Measurements from ENCODE around the gene MRPL54.

MRPL54 gene

GRCh38 chr19:3784607-3785450 lies 22.3 kb downstream of the MRPL54 start:
- DNase-seq (ENCODE audit: low read depth, low spot score) = no peak

DNA sequence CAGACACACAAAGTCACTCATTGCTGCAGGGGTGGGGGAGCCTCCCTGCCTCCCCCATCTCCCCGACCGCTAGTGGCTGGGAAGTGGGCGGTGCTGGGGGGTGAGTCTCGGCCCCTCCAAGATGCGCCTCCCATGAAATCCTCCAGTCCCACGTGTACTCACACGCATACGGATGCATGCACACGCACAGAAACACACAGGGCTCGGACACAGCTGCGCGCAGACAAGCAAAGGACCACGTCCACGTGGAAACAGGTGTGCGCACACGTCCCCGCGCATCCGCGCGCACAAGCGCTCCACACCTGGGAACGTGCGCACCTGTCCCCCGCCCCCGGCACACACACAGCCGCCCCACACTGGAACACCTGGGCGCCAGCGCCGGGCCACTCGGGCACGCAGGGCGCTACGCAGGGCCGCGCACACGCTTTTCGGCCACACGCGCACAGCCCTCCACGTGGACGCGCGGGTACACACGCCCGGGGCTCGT lies 23.0 kb downstream of the MRPL54 start:
- DNase-seq (ENCODE audit: low read depth, low spot score) = no peak

GRCh38 chr19:3785938-3786824 lies 23.7 kb downstream of the MRPL54 start, which contains the start of gene MATK:
Gene MATK (minus strand): TSS chr19:3786381. CDS start chr19:3785135, 1,246 bp downstream.
- DNase-seq (ENCODE audit: low read depth, low spot score) = no peak

DNA sequence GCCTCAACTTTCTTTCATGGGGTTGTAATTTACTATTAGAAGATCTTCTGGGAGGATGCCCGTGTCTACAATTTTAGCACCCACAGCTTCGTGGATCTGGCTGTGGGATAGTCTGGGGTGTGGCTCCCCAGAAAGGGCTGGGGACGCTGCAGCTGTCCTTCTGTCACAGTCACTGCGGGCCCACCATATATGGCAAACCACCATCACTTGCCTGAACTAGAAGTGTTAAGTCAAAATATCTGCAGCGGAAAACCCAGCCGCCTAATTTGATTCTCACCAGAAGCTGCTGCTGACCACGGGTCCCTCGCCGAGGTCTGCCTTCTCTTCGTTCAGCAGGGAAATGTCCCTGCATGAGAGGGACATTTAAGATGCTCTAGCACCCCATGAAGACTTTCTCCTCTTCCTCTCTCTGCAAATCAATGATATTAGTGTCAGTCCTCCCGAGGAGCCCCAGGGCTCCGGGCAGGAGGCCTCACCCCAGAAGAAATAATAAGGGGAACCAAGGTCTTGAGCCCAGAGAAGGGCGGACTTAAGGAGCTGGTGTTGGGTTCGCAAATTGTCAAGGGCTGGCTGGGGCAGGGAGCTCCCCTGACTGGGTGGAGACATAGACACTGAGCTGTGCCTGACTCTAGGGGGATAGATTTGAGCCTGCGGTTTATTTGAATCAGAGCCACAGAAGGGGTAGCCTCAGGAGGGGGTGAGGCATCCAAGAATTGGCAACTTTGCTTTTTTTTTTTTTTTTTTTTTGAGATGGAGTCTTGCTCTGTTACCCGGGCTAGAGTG lies 26.7 kb downstream of the MRPL54 start:
- no peak for DNase-seq (ENCODE audit: low read depth, low spot score)

DNA sequence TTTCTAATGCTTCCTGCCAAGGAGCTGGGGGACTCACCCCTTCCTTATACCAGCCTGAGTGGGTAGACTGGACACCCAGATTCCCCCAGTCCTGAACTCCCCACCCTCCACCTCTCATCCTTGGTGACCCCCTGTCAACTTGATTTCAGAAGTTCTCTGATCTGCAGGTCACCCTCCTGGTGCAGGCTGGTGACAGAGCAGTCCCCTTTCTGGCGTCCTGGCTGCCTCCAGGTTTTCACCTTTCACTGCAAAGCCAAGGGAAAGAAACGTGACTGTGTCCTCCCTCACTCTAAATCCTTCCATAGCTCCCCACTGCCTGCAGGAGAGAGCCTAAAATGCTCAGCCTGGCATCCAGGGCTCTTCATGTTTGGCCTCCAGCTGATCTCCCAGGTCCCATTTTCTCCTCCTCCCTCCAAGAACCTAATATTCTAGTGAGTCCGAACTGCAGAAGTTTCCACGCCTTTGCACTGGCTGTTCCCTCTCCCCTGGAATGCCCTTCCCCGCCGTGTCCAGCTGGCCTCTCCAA lies 27.8 kb downstream of the MRPL54 start:
- DNase-seq (ENCODE audit: low read depth, low spot score) = no peak

DNA sequence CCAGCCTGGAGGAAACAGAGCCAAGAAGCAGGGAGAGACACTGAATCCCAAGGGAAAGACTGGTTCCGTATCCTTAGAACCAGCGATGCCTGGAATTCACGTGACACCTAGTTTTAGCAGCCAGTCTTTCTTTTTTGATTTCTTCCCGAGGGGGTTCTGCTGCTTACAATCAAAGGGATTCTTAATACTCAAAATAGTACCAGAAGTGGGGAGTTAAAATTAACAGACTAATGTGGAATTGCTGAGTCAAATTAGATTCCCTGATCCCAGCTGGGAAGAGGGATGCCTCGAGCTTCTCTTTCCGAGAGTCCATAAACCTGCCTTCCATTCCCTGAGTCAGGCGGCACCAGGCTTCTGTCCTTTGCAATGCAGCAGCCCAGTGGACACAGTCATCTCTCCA lies 28.5 kb downstream of the MRPL54 start:
- no peak for DNase-seq (ENCODE audit: low read depth, low spot score)

DNA sequence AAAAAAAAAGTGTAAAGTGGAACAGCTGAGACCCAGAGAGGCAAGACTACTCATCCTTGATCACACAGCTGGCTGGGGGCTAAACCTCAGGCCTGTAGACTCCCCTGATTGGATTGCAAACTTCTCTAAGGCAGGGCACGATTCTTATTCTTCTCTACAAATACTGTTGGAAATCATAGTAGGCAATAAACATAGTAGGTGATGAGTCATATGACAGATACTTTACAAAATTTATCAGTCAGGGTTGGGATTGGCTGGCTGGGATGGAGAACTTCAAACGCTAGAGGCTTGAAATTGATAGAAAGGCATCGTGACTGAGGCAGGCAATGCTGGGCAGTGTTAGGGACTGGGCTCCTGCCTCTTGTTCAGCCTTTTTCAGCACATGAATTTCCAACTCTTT lies 29.6 kb downstream of the MRPL54 start:
- no peak for DNase-seq (ENCODE audit: low read depth, low spot score)

- DNase-seq (ENCODE audit: low read depth, low spot score) = no peak
These were observed 31.3 kb downstream of the MRPL54 start for GRCh38 chr19:3793799-3794198.

DNA sequence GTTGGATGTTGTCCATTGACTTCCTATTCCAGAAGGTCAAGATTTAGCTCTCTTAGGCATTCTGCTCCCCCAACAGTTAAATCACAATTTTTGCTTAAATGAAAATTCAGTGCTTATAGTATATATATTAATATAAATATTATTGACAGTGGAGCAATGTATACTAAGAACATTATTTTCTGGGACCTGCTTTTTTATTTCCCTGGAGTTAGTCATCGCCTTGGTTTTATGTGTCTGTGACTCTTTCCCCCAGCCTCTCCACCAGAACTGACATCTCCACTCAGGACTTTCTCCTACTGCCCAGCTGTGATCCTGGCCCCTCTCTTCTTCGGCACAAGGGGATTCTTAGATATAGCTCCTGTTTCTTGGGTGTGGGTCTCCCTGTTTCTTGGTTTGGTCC lies 33.9 kb downstream of the MRPL54 start:
- DNase-seq (ENCODE audit: low read depth, low spot score) = no peak

DNA sequence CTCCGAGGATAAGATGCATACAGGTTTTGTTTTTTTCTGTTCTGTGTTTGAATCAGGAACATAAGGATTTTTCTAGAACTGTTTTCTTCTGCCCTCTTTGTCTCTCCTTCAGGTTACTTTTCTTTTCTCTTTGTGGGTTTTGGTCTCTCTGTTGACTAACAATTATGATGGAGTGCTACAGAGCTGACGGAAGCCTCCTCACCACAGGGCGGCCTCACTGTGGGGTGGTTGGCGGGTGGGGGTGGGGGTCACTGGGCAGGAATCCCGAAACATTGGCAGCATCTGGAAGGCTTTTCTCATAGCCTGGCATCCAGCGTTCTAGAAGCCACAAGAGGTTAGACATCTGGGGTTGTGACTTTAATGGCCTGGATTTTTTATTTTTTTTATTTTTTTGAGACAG lies 35.7 kb downstream of the MRPL54 start:
- no peak for DNase-seq (ENCODE audit: low read depth, low spot score)

DNA sequence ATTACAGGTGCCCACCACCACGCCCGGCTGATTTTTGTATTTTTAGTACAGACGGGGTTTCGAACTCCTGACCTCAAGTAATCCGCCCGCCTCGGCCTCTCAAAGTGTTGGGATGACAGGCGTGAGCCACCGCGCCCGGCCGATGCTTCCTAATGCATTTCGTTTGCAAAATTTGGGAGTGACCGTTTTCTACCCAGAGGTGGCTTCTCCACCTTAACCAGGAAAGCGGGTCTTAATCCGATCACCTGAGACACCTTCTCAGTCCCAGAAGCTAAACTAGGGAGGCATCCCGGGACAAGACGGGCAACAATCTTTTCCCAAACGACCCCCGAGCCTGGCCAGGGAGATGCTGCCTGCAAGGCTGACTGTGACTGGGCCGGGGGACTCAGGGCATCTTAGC lies 38.5 kb downstream of the MRPL54 start:
- DNase-seq (ENCODE audit: low read depth, low spot score) = no peak

DNA sequence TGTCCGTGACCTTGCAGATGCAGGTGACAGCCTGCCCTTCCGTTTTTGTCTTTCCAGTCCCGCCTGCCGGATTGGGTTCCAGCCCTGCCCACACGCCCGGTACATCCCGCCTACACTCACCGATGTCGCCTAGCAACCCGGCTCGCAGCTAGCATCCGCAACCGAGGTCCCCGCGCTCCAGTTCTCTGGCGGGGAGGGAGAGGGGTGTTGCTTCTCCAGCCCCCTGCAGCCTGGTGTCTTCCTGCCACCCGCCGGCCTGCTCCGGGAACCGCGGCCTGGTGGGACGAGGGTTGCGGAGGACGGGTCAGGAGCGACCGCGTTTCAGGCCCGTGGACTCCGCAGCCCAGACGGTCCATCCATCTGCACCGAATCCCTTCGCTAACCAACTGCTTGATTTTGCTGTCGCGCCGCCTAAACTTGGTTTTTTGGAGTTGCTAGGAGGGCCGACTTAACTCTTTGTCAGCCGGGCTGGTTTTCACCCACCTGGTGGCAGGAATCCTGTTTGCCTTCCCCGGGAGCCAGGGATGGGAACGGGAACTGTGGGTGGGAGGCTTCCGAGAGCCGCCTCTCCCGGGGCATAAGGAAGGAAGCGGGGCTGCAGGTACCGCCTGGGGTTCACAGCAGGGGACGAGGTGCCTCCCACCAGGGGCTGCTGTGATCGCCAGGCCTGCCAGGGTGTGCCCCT lies 39.1 kb downstream of the MRPL54 start:
- DNase-seq (ENCODE audit: low read depth, low spot score) = no peak

GRCh38 chr19:3803114-3803888 lies 40.8 kb downstream of the MRPL54 start:
- no peak for DNase-seq (ENCODE audit: low read depth, low spot score)

DNA sequence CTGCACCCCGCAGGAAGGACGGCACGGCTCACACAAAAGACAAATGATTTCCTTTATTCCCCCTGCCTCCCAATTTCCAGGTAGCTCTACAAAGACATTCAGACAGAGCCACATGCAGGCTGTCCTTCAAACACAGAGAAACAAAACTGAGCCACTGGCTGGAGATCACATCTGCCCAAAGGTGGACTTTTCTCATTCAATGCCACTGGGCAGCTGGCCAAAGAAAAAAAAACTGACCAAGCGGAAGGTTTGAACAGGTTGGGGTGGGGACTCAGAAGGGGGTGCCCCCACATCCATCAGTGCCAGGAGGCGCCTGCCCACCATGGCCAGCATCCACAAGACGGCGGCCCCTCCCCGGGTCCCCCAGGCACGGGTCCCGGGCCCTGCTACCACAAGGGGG lies 41.5 kb downstream of the MRPL54 start:
- no peak for DNase-seq (ENCODE audit: low read depth, low spot score)

- no peak for DNase-seq (ENCODE audit: low read depth, low spot score)
These were observed 41.9 kb downstream of the MRPL54 start for GRCh38 chr19:3804429-3804828.

- no peak for DNase-seq (ENCODE audit: low read depth, low spot score)
These were observed 43.4 kb downstream of the MRPL54 start for GRCh38 chr19:3805859-3806258.

- DNase-seq (ENCODE audit: low read depth, low spot score) = no peak
These were observed 44.6 kb downstream of the MRPL54 start for GRCh38 chr19:3807131-3807480.

DNA sequence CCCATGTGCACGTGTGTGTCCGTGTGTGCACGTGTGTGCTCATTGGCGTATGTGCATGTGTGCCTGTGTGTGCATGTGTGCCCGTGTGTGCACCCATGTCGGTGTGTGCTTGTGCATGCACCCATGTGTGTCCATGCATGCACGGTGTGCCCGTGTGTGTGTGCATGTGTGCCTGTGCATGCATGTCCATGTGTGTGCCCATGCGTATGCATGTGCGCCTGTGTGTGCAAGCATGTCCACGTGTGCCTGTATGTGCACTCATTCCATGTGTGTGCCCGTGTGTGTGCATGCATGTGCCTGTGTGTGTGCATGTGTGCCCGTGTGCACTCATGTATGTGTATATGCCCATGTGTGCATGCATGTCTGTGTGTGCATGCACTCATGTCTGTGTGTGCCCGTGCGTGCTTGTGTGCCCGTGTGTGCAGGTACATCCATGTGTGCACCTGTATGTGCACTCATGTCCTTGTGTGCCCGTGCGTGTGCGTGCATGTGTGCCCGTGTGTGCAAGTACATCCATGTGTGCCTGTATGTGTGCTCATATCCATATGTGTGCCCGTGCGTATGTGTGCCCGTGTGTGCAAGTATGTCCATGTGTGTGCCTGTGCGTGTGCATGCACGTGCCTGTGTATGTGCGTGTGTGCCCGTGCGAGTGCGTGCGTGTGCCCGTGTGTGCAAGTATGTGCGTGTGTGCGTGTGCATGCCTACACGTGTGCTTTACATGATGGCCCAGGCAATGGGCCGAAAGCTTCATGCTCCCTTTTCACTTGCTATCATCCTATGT lies 45.3 kb downstream of the MRPL54 start:
- DNase-seq (ENCODE audit: low read depth, low spot score) = no peak

GRCh38 chr19:3808420-3809143 lies 46.1 kb downstream of the MRPL54 start:
- DNase-seq (ENCODE audit: low read depth, low spot score) = no peak
